Measurements from ENCODE around the gene BCL2L2. TPM values are rescaled to one million over a fixed set of nuclear protein-coding genes. Genes with fewer than 3 reads are reported as not detected.
"Not testable (repeated sequence)": the region's sequence is repeated elsewhere in the genome, so short reads cannot be mapped to it uniquely, and the experiment has no call there.

Gene BCL2L2
- total RNA-seq: 10 to 100 TPM; 49.8 to 87.3 (median 56.5) TPM

DNA sequence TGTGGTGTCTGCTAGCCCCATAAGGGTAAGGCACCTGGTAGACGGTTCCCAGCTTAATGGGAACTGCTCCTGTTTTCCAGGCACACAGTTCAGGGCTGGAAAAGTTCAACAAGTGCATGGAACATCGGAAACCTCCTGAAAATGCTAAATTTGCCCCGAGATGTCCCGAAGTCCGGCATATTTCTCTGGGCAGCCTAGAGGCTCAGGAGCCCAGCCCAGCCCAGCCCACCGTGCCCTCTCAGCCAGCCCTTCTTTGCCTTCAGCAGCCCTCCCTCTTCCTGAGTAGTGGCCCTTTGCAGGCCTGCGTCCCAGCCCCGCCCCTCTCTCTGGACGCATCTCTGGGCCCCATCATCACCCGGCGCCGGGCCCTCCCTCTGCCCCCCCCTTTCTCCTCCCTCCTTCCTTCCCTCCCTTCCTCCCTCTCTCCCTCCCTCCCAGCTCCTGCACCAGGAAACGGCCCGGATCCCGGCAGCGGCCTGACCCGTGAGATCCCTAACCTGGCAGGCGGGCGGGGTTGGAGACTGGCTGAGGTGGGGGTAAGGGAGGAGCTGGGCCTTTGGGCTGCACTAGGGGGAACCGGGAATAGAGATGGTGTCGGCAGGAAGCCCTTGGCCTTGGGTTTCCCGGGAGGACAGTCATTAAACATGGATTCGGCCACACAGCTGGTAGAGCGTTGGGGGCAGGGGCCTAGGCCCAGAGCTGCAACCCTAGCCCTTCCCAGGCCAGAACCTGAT is at the start of gene BCL2L2:
TSS of gene BCL2L2 (plus strand) at position 422 of the 734 bp plus-strand sequence. CDS start 935 bp downstream, outside the sequence.
- Histone ChIP-seq H3K9me3 (no peaks in the 10 kb centered on the region), H3K27ac (peak within 1 kb of the TSS; percentile 81 to 95 (median 92)), H3K4me1 (peaks cover 5 to 50% (median 27%) of the 10 kb centered on the region in 4 donors), H3K27me3 (no peaks in the 10 kb centered on the region), H3K4me3 (peak within 1 kb of the TSS; percentile 48 to 84 (median 60)), H3K36me3 (peaks cover 0 to 40% (median 0%) of the 10 kb centered on the region in 3 donors)
- WGBS, 2 donors: 0 to 1% methylated on average over 23 to 24 of the region's 24 CpGs
- TF ChIP-seq POLR2A (IDR thresholded peaks at IDR 0.05) (peak; percentile 60 to 83), EP300 (IDR thresholded peaks at IDR 0.05) (peak in 1 of 2 donors; percentile 83)
- TF ChIP-seq, protein P1, sequence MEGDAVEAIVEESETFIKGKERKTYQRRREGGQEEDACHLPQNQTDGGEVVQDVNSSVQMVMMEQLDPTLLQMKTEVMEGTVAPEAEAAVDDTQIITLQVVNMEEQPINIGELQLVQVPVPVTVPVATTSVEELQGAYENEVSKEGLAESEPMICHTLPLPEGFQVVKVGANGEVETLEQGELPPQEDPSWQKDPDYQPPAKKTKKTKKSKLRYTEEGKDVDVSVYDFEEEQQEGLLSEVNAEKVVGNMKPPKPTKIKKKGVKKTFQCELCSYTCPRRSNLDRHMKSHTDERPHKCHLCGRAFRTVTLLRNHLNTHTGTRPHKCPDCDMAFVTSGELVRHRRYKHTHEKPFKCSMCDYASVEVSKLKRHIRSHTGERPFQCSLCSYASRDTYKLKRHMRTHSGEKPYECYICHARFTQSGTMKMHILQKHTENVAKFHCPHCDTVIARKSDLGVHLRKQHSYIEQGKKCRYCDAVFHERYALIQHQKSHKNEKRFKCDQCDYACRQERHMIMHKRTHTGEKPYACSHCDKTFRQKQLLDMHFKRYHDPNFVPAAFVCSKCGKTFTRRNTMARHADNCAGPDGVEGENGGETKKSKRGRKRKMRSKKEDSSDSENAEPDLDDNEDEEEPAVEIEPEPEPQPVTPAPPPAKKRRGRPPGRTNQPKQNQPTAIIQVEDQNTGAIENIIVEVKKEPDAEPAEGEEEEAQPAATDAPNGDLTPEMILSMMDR (IDR thresholded peaks at IDR 0.05): peak in 1 of 5 experiments; percentile 40
- peak; percentile 89 to 92 for DNase-seq (ENCODE audit: low spot score in 2 of 2)

DNA sequence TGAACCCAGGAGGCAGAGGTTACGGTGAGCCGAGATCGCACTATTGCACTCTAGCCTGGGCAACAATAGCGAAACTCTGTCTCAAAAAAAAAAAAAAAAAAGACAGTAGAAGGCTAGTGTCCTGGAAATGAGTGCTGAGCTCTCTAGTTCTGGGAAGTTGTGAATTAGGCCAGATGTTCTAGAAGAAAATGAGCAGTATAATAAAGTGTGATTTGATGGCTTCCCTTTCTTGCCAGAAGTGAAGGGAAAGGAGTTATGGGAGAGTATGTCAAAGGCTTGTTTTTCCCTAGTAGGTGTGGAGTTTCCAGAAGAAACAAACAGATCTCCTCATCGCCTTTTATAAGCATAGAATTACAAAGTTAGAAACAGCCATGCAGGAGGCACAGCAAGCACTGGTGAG is 48.4 kb upstream of the BCL2L2 start:
- DNase-seq (ENCODE audit: low spot score in 2 of 2): no peak
- no peak overlapping the region for H3K4me3 ChIP-seq
- H3K27me3 ChIP-seq: no peaks in the 10 kb centered on the region
- 86 to 87% methylated on average over 5 of the region's 5 CpGs for WGBS, 2 donors
- TF ChIP-seq EP300 (IDR thresholded peaks at IDR 0.05): no peak
- TF ChIP-seq, protein P1 (IDR thresholded peaks at IDR 0.05): no peak
- no peak for TF ChIP-seq POLR2A (IDR thresholded peaks at IDR 0.05)
- H3K4me1 ChIP-seq: no peaks in the 10 kb centered on the region
- no peaks in the 10 kb centered on the region for H3K9me3 ChIP-seq
- no peak overlapping the region for H3K27ac ChIP-seq
- no peaks in the 10 kb centered on the region for H3K36me3 ChIP-seq

GRCh38 chr14:23259426-23259825 is 47.2 kb upstream of the BCL2L2 start:
- no peak overlapping the region for H3K27ac ChIP-seq
- no peaks in the 10 kb centered on the region for H3K27me3 ChIP-seq
- H3K9me3 ChIP-seq: no peaks in the 10 kb centered on the region
- no peaks in the 10 kb centered on the region for H3K36me3 ChIP-seq
- DNase-seq (ENCODE audit: low spot score in 2 of 2): no peak
- TF ChIP-seq EP300 (IDR thresholded peaks at IDR 0.05): no peak
- TF ChIP-seq, protein P1 (IDR thresholded peaks at IDR 0.05): no peak
- TF ChIP-seq POLR2A (IDR thresholded peaks at IDR 0.05): no peak
- H3K4me1 ChIP-seq: no peaks in the 10 kb centered on the region
- no peak overlapping the region for H3K4me3 ChIP-seq

- WGBS, 2 donors: 82% methylated on average over 8 of the region's 8 CpGs
- H3K27me3 ChIP-seq; H3K36me3 ChIP-seq; DNase-seq (ENCODE audit: low spot score in 2 of 2); H3K27ac ChIP-seq; H3K4me1 ChIP-seq; H3K9me3 ChIP-seq; H3K4me3 ChIP-seq: not testable (repeated sequence)
Observed at GRCh38 chr14:23260849-23261248, 45.8 kb upstream of the BCL2L2 start.

- TF ChIP-seq POLR2A (IDR thresholded peaks at IDR 0.05): no peak
- TF ChIP-seq, protein P1 (IDR thresholded peaks at IDR 0.05): no peak
- no peak for TF ChIP-seq EP300 (IDR thresholded peaks at IDR 0.05)
- no peaks in the 10 kb centered on the region for H3K27me3 ChIP-seq
- no peaks in the 10 kb centered on the region for H3K4me1 ChIP-seq
- no peak overlapping the region for H3K4me3 ChIP-seq
- no peak overlapping the region for H3K27ac ChIP-seq
- DNase-seq (ENCODE audit: low spot score in 2 of 2): no peak
- no peaks in the 10 kb centered on the region for H3K36me3 ChIP-seq
- no peaks in the 10 kb centered on the region for H3K9me3 ChIP-seq
- 84 to 93% methylated on average over 7 of the region's 7 CpGs for WGBS, 2 donors
Observed at GRCh38 chr14:23269193-23269592, 37.4 kb upstream of the BCL2L2 start.

All from tibial nerve (tissue), 4 donors.